HUES64 (cell line): ENCODE data around the gene UBQLN1.
A peak's percentile ranks its signal among the peaks of the same experiment; 100 is the strongest.

Experiments
- H3K27ac ChIP-seq: 2 replicates; pipeline ENCODE4 v1.7.0; 2013; ENCODE audit warnings: low read depth, low read length, inconsistent platforms
- H3K27me3 ChIP-seq: 2 replicates; pipeline ENCODE4 v1.6.1; 2013; ENCODE audit warnings: mild to moderate bottlenecking, low read length; ENCODE audit not compliant: insufficient read depth
- H3K36me3 ChIP-seq: 2 replicates; pipeline ENCODE4 v1.6.1; 2013; ENCODE audit warnings: mild to moderate bottlenecking, low read length; ENCODE audit not compliant: insufficient read depth
- H3K4me1 ChIP-seq: 2 replicates; pipeline ENCODE4 v1.6.1; 2013; ENCODE audit warnings: mild to moderate bottlenecking, low read length, moderate library complexity; ENCODE audit not compliant: insufficient read depth
- H3K4me3 ChIP-seq: 2 replicates; pipeline ENCODE4 v1.5.1; 2013; ENCODE audit warnings: mild to moderate bottlenecking, low read length, moderate library complexity
- H3K9ac ChIP-seq: 2 replicates; pipeline ENCODE4 v1.6.1; 2013; ENCODE audit warnings: mild to moderate bottlenecking, low read depth, low read length
- H3K9me3 ChIP-seq: 2 replicates; pipeline ENCODE4 v1.6.1; 2013; ENCODE audit warnings: low read depth, low read length; ENCODE audit not compliant: insufficient read depth
- WGBS: fragments of 150-250, 120-280 bp; methylation state at CpG from one replicate; pipeline ENCODE4 v1.1.7; 2013; ENCODE audit warnings: missing lambda C conversion rate; 5-methylcytosine and 5-hydroxymethylcytosine counted together

The UBQLN1 gene

GRCh38 chr9:83633676-83634075 is 74.1 kb downstream of the UBQLN1 start:
- no peaks in the 10 kb centered on the region for H3K9me3 ChIP-seq
- no peak overlapping the region for H3K9ac ChIP-seq
- H3K27ac ChIP-seq, result no peak overlapping the region
- 92% methylated on average over 2 of the region's 2 CpGs for WGBS
- no peak overlapping the region for H3K4me3 ChIP-seq
- H3K27me3 ChIP-seq, result no peaks in the 10 kb centered on the region
- H3K4me1 ChIP-seq, result peaks cover 18% of the 10 kb centered on the region; the same call in 1 of the 2 replicates
- no peaks in the 10 kb centered on the region for H3K36me3 ChIP-seq

DNA sequence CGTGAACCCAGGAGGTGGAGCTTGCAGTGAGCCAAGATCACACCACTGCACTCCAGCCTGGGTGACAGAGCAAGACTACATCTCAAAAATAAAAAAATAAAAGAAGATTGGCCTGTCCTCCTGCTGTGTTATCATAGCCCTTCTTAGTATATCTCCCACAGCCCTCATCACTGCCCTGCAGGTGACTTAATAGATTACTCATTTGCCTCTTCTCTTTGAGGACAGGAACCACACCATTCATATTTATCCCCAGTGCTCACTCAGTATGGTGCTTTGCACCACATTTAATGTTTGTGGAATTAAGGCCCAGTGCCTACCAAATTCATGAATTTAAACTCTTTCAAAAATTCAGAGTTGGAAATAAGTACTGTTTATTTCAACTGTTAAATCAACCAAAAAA is 74.5 kb downstream of the UBQLN1 start:
- H3K9me3 ChIP-seq, result no peaks in the 10 kb centered on the region
- H3K27me3 ChIP-seq, result no peaks in the 10 kb centered on the region
- H3K4me3 ChIP-seq, result no peak overlapping the region
- 100% methylated on average over 1 of the region's 1 CpG for WGBS
- H3K36me3 ChIP-seq, result no peaks in the 10 kb centered on the region
- H3K27ac ChIP-seq, result no peak overlapping the region
- peaks cover 18% of the 10 kb centered on the region; the same call in 1 of the 2 replicates for H3K4me1 ChIP-seq
- no peak overlapping the region for H3K9ac ChIP-seq

DNA sequence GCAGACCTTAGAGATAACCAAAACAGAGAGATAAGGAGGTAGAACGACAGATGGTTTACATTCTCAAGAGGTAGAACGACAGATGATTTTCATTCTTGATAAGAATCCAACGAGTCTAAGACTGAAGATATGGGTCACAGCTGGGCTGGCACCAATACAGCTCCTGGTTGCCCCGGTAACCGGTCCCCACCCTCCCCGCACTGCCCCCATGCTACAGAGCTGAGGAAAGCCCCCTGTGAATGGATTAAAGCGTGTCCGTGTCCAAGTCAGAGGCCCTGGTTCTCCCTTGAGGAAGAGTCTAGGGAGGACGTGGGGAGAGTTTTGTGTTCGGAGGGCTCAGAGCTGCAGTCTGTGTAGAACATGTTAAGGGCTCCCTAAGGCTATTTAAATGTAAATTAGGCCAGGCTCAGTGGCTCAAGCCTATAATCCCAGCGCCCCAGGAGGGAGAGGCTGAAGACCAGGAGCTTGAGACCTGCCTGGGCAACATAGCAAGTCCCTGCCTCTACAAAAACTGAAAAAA is 76.8 kb downstream of the UBQLN1 start:
- peaks cover 18% of the 10 kb centered on the region; the same call in 1 of the 2 replicates for H3K4me1 ChIP-seq
- no peaks in the 10 kb centered on the region for H3K27me3 ChIP-seq
- H3K36me3 ChIP-seq, result no peaks in the 10 kb centered on the region
- no peak overlapping the region for H3K9ac ChIP-seq
- no peaks in the 10 kb centered on the region for H3K9me3 ChIP-seq
- H3K27ac ChIP-seq, result no peak overlapping the region; the same call in 1 of the 2 replicates
- H3K4me3 ChIP-seq, result peak overlapping the region; percentile 21; the same call in 1 of the 2 replicates
- WGBS, result 12% methylated on average over 11 of the region's 11 CpGs

GRCh38 chr9:83629433-83630104 is 78.2 kb downstream of the UBQLN1 start:
- 93% methylated on average over 7 of the region's 7 CpGs for WGBS
- H3K9me3 ChIP-seq, result no peaks in the 10 kb centered on the region
- no peak overlapping the region for H3K27ac ChIP-seq
- no peak overlapping the region for H3K4me3 ChIP-seq
- H3K36me3 ChIP-seq, result no peaks in the 10 kb centered on the region
- no peak overlapping the region for H3K9ac ChIP-seq
- no peaks in the 10 kb centered on the region for H3K27me3 ChIP-seq
- H3K4me1 ChIP-seq, result peaks cover 18% of the 10 kb centered on the region; the same call in 1 of the 2 replicates

DNA sequence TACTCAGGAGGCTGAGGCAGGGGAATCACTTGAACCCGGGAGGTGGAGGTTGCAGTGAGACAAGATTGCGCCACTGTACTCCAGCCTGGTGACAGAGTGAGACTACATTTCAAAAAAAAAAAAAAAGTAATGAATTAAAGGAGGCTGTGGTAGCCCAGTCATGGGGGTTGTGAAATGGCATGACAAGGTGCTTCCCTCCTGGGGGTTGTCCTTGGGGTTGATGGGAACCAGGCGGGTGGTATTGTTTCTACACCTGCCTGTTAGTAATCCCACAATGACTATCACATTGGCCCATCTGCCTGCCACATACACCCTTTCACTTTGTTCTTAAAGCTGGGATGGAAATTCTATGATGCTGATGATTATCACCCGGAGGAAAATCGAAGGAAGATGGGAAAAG is 79.2 kb downstream of the UBQLN1 start:
- Histone ChIP-seq H3K4me3 (no peak overlapping the region), H3K27me3 (no peaks in the 10 kb centered on the region), H3K4me1 (peaks cover 23% of the 10 kb centered on the region), H3K9ac (no peak overlapping the region), H3K36me3 (no peaks in the 10 kb centered on the region), H3K9me3 (no peaks in the 10 kb centered on the region), H3K27ac (no peak overlapping the region)
- WGBS, result 97% methylated on average over 4 of the region's 5 CpGs

- no peaks in the 10 kb centered on the region for H3K27me3 ChIP-seq
- no peak overlapping the region for H3K9ac ChIP-seq
- WGBS, result 92% methylated on average over 3 of the region's 3 CpGs
- H3K4me3 ChIP-seq, result no peak overlapping the region
- no peak overlapping the region for H3K27ac ChIP-seq
- peaks cover 14% of the 10 kb centered on the region for H3K4me1 ChIP-seq
- H3K36me3 ChIP-seq, result no peaks in the 10 kb centered on the region
- H3K9me3 ChIP-seq, result no peaks in the 10 kb centered on the region
Measured at GRCh38 chr9:83625178-83625577, 82.6 kb downstream of the UBQLN1 start.

GRCh38 chr9:83623679-83624076 is 84.1 kb downstream of the UBQLN1 start:
- H3K27ac ChIP-seq, result 0 out of 2 replicates have a peak overlapping the region, but pooled peaks have one; percentile 7
- H3K4me3 ChIP-seq, result peak overlapping the region; percentile 81
- H3K27me3 ChIP-seq, result no peaks in the 10 kb centered on the region
- WGBS, result 41% methylated on average over 5 of the region's 5 CpGs
- H3K4me1 ChIP-seq, result peaks cover 10% of the 10 kb centered on the region; the same call in 1 of the 2 replicates
- H3K9me3 ChIP-seq, result no peaks in the 10 kb centered on the region
- H3K9ac ChIP-seq, result peak overlapping the region; percentile 73
- no peaks in the 10 kb centered on the region for H3K36me3 ChIP-seq

DNA sequence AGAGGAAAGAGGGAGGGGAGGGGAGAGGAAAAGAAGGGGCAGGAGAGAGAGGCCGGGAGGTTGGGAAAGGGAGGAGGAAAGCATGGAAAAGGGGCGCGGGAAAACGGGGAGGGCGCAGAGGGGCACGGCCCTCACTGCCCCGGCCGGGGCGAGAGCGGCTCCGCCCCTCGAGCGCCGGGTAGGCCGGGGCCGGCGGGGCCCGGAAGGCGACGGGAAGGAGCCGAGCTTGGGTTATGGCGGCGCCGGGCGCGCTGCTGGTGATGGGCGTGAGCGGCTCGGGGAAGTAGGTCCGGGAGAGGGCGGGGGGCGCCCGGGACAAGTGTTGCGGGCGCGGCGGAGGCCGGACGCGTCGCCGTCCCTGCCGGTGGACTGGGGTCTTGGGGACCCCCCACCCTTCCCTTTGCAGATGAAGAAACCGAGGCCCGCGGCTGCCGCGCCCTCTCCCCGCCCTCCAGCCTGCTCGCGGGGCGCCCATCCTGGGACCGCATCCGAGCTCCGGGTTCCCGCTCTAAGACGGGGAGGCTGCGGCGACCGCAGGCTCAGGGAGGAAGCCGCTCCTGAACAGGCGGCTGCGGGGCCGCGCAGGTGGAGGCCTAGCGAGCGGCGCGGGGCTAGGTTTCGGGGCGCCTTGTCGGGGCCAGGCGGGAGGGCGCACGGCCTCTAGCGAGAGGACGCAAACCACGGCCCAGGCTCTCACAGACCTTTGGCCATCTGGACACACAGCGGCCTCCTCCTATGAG is 84.6 kb downstream of the UBQLN1 start, which contains the start of gene IDNK:
IDNK (plus strand) TSS at position 205 of the 740 bp plus-strand sequence; CDS start at position 234, 29 bp downstream.
- H3K9me3 ChIP-seq, result no peaks in the 10 kb centered on the region
- H3K27me3 ChIP-seq, result no peaks in the 10 kb centered on the region
- H3K36me3 ChIP-seq, result no peaks in the 10 kb centered on the region
- WGBS, result under 1% methylated on average over 79 of the region's 79 CpGs
- peaks cover 10% of the 10 kb centered on the region; the same call in 1 of the 2 replicates for H3K4me1 ChIP-seq
- H3K9ac ChIP-seq, result peak within 1 kb of the TSS; percentile 73
- peak within 1 kb of the TSS; percentile 7; the same call in 1 of the 2 replicates for H3K27ac ChIP-seq
- peak within 1 kb of the TSS; percentile 81 for H3K4me3 ChIP-seq

GRCh38 chr9:83622433-83622938 is 85.3 kb downstream of the UBQLN1 start:
- no peaks in the 10 kb centered on the region for H3K27me3 ChIP-seq
- H3K36me3 ChIP-seq, result no peaks in the 10 kb centered on the region
- H3K27ac ChIP-seq, result no peak overlapping the region
- WGBS, result 19% methylated on average over 16 of the region's 21 CpGs
- H3K4me3 ChIP-seq, result peak overlapping the region; percentile 81
- no peaks in the 10 kb centered on the region for H3K9me3 ChIP-seq
- peaks cover 10% of the 10 kb centered on the region; the same call in 1 of the 2 replicates for H3K4me1 ChIP-seq
- H3K9ac ChIP-seq, result peak overlapping the region; percentile 73

DNA sequence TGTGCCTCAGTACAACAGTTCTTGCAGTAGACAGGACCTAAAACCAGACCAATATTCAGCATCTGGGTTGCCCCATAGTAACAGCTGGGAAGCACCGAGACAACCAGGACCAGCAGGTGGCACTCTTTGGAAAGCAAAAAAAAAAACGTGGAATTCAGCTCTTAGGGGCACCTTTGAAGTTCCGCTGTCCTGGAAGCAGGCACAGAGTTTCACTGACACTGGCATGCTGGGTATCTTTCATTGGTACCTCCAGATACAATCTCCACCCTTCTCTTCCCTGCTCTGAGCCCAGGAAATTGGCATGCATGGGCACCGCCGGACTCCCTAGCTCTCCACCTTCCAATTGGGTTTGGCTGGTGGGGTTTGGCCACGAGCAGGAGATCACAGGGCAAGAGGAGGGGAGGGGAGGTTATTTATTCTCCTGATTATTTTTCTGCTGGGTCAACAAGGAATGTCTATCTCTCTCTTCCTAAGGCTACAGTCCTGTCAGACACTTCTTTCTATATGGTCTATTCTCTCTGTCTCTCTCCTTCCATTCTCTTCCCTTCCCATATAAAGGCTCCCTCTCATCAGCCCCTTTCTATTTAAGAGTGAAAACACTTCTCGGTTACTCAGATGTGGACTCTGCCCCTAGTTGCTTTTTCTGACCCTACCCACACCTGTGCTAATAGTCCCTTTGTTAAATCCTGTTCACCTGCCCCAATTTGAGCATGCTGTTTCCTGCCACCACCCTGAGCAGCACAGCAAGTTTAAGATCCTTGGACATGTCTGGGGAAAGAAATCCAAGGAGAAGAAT is 86.7 kb downstream of the UBQLN1 start:
- Histone ChIP-seq H3K9ac (no peak overlapping the region), H3K4me3 (no peak overlapping the region), H3K36me3 (no peaks in the 10 kb centered on the region), H3K27ac (no peak overlapping the region), H3K4me1 (peaks cover 10% of the 10 kb centered on the region; the same call in 1 of the 2 replicates), H3K27me3 (no peaks in the 10 kb centered on the region), H3K9me3 (no peaks in the 10 kb centered on the region)
- WGBS, result 18% methylated on average over 4 of the region's 7 CpGs
